Left ventricle myocardium inferior (tissue), 1 donor: ENCODE results near the gene CERT1. TPM values are rescaled to one million over a fixed set of nuclear protein-coding genes. Genes with fewer than 3 reads are reported as not detected.

ENCODE experiments used
- DNase-seq: peaks from one replicate; pipeline ENCODE4 v3.0.0-alpha.2; 2020
- H3K27ac ChIP-seq: fragments of 200-600 bp; replicated peaks from 2 replicates; pipeline ENCODE4 v1.8.0; 2021
- H3K27me3 ChIP-seq: fragments of 200-600 bp; 2 replicates; pipeline ENCODE4 v1.8.0; 2021; ENCODE audit warnings: low read depth
- H3K36me3 ChIP-seq: fragments of 200-600 bp; 2 replicates; pipeline ENCODE4 v1.8.0; 2021
- H3K4me1 ChIP-seq: fragments of 200-600 bp; 2 replicates; pipeline ENCODE4 v1.8.0; 2021
- H3K4me3 ChIP-seq: fragments of 200-600 bp; 2 replicates; pipeline ENCODE4 v1.8.0; 2021; ENCODE audit warnings: mild to moderate bottlenecking, moderate library complexity
- H3K9me3 ChIP-seq: fragments of 200-600 bp; replicated peaks from 2 replicates; pipeline ENCODE4 v1.8.0; 2021
- intact Hi-C: fragments of 100-400 bp; cut with micrococcal nuclease; formaldehyde crosslinking; loops from one replicate; pipeline ENCODE4 v1.11.0; 2022
- total RNA-seq: library from RNA; stranded (reverse); fragmentation: NEBNext Ultra II Directional; extraction: Animal tissue kit (Norgen Biotek cat#: 25700); gene quantifications from one replicate; pipeline ENCODE4 v1.2.1, GENCODE V29; 2021
- TF ChIP-seq, protein P1 (sequence below): fragments of 200-600 bp; IDR thresholded peaks from 2 replicates; pipeline ENCODE4 v1.8.0; 2021; ENCODE audit warnings: antibody characterized with exemption, mild to moderate bottlenecking, borderline replicate concordance
- donor health status: DM: no; HTN: yes; CAD: no; lungs with severe emphysema.

CERT1 gene
- total RNA-seq, 1 donor from 2014 or later, result 28.8 TPM

DNA sequence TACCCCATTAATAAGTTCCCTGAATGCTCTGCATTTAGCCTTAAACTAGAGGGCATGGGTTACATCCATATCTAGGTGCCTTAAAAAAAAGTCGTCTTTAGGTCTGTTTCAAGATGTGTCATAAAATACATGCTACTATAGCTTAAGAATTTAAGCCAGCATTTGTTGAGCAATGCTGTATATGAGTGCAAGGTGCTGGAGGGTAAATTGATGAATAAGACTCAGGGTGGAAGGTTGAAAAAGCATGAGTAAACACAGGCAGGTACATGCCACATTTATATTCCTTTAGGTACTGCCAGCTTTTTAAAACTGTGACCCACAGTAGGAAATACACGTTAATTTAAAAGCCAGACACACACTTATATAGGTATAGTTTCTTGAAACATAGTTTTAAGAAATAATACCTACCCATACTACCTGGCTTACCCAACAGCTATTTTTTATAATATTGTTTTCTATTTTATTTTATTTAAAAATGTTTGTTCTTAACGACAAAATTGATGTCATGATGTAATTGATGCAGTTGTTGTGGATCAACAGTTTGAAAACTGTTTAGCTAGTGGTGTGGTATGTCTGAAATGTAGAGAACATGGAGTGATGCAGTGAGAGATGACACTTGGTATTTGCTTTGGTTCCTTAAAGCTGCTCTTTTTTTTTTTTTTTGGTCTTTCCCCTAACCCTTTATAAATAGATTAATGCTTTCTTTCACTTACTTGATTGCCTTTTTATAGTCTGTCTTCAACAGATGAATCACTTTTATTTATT lies 170.5 kb downstream of the CERT1 start:
- no peaks in the 10 kb centered on the region for H3K27me3 ChIP-seq
- TF ChIP-seq, protein P1, sequence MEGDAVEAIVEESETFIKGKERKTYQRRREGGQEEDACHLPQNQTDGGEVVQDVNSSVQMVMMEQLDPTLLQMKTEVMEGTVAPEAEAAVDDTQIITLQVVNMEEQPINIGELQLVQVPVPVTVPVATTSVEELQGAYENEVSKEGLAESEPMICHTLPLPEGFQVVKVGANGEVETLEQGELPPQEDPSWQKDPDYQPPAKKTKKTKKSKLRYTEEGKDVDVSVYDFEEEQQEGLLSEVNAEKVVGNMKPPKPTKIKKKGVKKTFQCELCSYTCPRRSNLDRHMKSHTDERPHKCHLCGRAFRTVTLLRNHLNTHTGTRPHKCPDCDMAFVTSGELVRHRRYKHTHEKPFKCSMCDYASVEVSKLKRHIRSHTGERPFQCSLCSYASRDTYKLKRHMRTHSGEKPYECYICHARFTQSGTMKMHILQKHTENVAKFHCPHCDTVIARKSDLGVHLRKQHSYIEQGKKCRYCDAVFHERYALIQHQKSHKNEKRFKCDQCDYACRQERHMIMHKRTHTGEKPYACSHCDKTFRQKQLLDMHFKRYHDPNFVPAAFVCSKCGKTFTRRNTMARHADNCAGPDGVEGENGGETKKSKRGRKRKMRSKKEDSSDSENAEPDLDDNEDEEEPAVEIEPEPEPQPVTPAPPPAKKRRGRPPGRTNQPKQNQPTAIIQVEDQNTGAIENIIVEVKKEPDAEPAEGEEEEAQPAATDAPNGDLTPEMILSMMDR, result no peak
- intact Hi-C loops, result no loop called here
- no peak overlapping the region for H3K27ac ChIP-seq
- H3K9me3 ChIP-seq, result no peaks in the 10 kb centered on the region
- DNase-seq, result no peak
- H3K4me3 ChIP-seq, result no peak overlapping the region
- peaks cover 33% of the 10 kb centered on the region for H3K4me1 ChIP-seq
- peaks cover 19% of the 10 kb centered on the region for H3K36me3 ChIP-seq

DNA sequence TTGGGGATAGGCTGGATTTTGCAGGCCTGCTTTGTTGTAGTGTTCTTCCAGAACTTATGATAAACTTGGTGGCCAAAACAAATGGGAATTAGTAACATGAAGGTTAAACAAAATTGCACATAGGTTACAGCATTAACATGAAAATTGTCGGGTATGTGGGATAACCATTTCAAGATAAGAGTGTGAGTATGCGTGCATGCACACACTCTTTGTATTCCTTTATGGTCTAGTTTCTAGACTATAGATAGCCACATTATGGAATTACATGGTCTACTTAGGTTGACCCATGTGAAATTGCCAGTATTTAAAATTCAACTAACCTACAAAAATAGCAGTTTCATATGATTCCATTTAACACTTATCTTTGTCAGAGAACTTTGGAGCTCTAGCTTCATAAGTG lies 173.0 kb downstream of the CERT1 start:
- intact Hi-C loops, result no loop called here
- Histone ChIP-seq H3K27me3 (no peaks in the 10 kb centered on the region), H3K4me3 (peak overlapping the region; percentile 99), H3K36me3 (no peaks in the 10 kb centered on the region), H3K27ac (no peak overlapping the region), H3K4me1 (peaks cover 33% of the 10 kb centered on the region), H3K9me3 (no peaks in the 10 kb centered on the region)
- no peak for DNase-seq
- TF ChIP-seq, protein P1, result no peak

DNA sequence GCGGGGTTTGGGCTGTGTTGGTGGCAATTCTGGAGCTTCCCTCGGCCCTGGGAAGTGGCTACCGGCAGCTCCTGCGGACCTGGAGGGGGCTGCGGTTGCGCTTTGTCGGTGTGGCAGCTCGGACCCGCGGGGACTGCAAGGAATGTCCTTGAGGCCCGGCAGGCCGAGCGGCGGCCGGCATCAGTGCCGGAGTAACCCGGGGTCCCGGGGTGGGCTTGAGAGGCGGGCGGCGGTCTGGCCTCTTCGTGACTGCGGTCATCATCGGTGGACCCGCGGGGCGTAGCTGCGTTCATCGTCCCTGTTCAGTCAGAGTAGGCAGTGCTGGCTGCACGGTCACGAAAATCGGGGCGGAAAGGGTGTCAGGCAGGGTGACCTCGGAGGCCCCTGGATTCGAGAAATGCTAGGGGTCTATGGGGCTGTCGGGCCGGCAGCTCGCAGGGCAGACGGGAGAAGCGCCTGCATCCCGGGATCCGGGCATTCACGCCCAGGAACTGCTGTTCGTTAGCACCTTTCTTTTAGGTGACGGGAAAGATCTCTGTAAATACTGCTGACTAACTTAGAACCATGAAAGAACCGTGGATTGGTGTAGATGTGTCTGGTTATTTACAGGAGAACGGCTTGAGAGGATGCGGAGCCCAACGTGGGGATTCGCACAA lies 173.9 kb downstream of the CERT1 start:
- DNase-seq, result no peak
- Histone ChIP-seq H3K36me3 (no peaks in the 10 kb centered on the region), H3K27me3 (no peaks in the 10 kb centered on the region), H3K4me1 (peaks cover 33% of the 10 kb centered on the region), H3K9me3 (no peaks in the 10 kb centered on the region), H3K27ac (peak overlapping the region; percentile 94), H3K4me3 (peak overlapping the region; percentile 99)
- TF ChIP-seq, protein P1, result no peak
- intact Hi-C loops, result no loop called here

DNA sequence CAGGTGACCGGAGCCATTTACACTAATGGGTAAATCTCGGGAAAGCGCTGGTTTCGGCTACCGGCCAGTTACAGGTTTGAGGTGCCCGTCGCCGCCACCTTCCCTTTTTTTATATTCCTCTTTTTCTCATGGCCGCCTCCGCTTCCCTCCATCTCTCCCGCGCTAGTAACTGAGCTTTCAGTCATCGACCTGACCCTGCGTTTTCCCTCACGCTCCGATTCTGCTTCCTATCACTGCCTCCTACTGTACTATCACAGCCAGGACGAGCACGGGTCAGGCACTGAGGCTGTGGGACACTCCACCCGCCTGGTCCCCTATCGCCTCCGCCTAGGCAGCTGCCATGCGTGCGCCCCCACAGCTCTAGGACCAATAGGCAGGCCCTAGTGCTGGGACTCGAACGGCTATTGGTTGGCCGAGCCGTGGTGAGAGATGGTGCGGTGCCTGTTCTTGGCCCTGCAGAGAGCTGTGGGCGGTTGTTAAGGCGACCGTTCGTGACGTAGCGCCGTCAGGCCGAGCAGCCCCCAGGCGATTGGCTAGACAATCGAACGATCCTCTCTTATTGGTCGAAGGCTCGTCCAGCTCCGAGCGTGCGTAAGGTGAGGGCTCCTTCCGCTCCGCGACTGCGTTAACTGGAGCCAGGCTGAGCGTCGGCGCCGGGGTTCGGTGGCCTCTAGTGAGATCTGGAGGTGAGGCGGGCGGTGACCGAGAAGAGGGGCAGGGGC lies 174.7 kb downstream of the CERT1 start, which contains the start of gene HMGCR:
TSS of gene HMGCR (plus strand) at position 606 of the 722 bp plus-strand sequence. CDS start 5,386 bp downstream, outside the sequence.
- Histone ChIP-seq H3K4me1 (peaks cover 28% of the 10 kb centered on the region), H3K27me3 (no peaks in the 10 kb centered on the region), H3K36me3 (no peaks in the 10 kb centered on the region), H3K9me3 (no peaks in the 10 kb centered on the region), H3K4me3 (peak within 1 kb of the TSS; percentile 99), H3K27ac (peak within 1 kb of the TSS; percentile 94)
- intact Hi-C loops, result no loop called here
- TF ChIP-seq, protein P1, result no peak
- peak; percentile 99 for DNase-seq

DNA sequence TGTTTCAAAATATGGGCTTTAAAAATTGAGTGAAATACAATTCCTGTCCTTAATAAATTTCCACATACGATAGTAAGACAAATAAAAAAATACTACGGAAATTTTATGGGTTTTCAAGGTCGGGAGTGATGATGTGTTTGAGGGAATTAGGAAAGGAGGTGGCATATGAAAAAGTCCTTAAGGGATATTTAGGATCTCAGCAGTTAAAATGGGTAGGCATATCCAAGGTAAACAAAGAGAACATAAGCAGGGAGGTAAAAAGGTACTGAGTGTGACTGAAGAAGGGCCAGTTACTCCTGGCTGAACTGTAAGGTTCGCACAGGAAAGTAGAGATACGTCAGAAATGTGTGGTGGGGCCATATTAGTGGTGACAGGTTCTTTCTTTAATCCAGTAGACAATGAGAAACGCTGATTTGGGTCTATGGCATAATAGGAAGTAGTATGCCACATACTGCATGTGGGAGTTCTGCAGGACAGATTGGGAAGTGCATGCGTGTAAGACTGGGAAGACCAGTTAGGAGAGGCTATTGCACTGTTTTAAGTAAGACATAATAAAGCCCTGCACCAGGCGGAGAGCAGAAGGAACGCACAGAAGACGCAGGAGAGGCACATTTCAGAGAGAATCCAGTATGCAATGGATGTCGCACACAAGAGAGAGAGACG lies 175.3 kb downstream of the CERT1 start:
- intact Hi-C loops, result no loop called here
- TF ChIP-seq, protein P1, result peak; percentile 40

More for the DNA sequence above, 175.3 kb downstream of the CERT1 start:
- peak overlapping the region; percentile 94 for H3K27ac ChIP-seq
- H3K9me3 ChIP-seq, result no peaks in the 10 kb centered on the region
- peaks cover 24% of the 10 kb centered on the region for H3K4me1 ChIP-seq
- H3K27me3 ChIP-seq, result no peaks in the 10 kb centered on the region
- DNase-seq, result no peak
- no peaks in the 10 kb centered on the region for H3K36me3 ChIP-seq
- peak overlapping the region; percentile 99 for H3K4me3 ChIP-seq
